Keratinocyte (primary cell): ENCODE measurements around the gene CHST13. TPM values are rescaled to one million over a fixed set of nuclear protein-coding genes. Genes with fewer than 3 reads are reported as not detected.

Experiments
- DNase-seq: peaks from one replicate; pipeline ENCODE4 v3.0.0-alpha.2; 2011; ENCODE audit warnings: low read depth, missing footprints, low spot score
- FAIRE-seq: peaks from 2 replicates; lab custom pipeline; 2011; peaks lifted over from hg19 to GRCh38; lab: Jason Lieb, UNC
- H2AFZ ChIP-seq: 2 replicates; pipeline ENCODE4 v1.6.0; 2012; ENCODE audit warnings: low read length, control low read depth, inconsistent platforms; ENCODE audit not compliant: control insufficient read depth
- H3K27ac ChIP-seq: 2 replicates; pipeline ENCODE4 v1.5.1; 2011; ENCODE audit warnings: low read length; ENCODE audit not compliant: control insufficient read depth, insufficient read depth
- H3K27me3 ChIP-seq: 3 replicates; pipeline ENCODE4 v1.6.0; 2011; ENCODE audit warnings: low read length; ENCODE audit not compliant: control insufficient read depth, insufficient read depth; ENCODE audit errors: extremely low read depth
- H3K36me3 ChIP-seq, 2 experiments: 2 replicates in 1 of 2; 3 replicates in 1 of 2; pipeline ENCODE4 v1.5.1; 2011; ENCODE audit warnings: low read length in 2 of 2, mild to moderate bottlenecking in 1 of 2; ENCODE audit not compliant: control insufficient read depth in 2 of 2, insufficient read depth in 2 of 2; ENCODE audit errors: extremely low read depth in 1 of 2
- H3K4me1 ChIP-seq: 3 replicates; pipeline ENCODE4 v1.5.1; 2011; ENCODE audit warnings: low read length; ENCODE audit not compliant: control insufficient read depth, insufficient read depth; ENCODE audit errors: extremely low read depth
- H3K4me2 ChIP-seq: 3 replicates; pipeline ENCODE4 v1.6.0; 2011; ENCODE audit warnings: low read depth, low read length; ENCODE audit not compliant: control insufficient read depth, insufficient read depth; ENCODE audit errors: extremely low read depth
- H3K4me3 ChIP-seq, 3 experiments: fragments of 200-600 bp in 1 of 3; sonication (generic) in 1 of 3; 2 replicates in 2 of 3; 3 replicates in 1 of 3; pipeline ENCODE4 v1.5.1; 2011 to 2016; ENCODE audit warnings: low read length in 3 of 3, mild to moderate bottlenecking in 3 of 3, control low read depth in 2 of 3, inconsistent platforms in 1 of 3, low read depth in 1 of 3, mixed read lengths in 1 of 3, mixed run types in 1 of 3, moderate library complexity in 1 of 3; ENCODE audit not compliant: control insufficient read depth in 2 of 3, insufficient read depth in 2 of 3; ENCODE audit errors: extremely low read depth in 1 of 3
- H3K79me2 ChIP-seq: 2 replicates; pipeline ENCODE4 v1.6.0; 2012; ENCODE audit warnings: low read length; ENCODE audit not compliant: control insufficient read depth, insufficient read depth
- H3K9ac ChIP-seq: 3 replicates; pipeline ENCODE4 v1.6.0; 2011; ENCODE audit warnings: low read length; ENCODE audit not compliant: control insufficient read depth, insufficient read depth; ENCODE audit errors: extremely low read depth
- H3K9me1 ChIP-seq: 3 replicates; pipeline ENCODE4 v1.6.0; 2011; ENCODE audit warnings: low read length; ENCODE audit not compliant: control insufficient read depth, insufficient read depth; ENCODE audit errors: extremely low read depth
- H3K9me3 ChIP-seq: 2 replicates; pipeline ENCODE4 v1.5.1; 2012; ENCODE audit warnings: low read depth, low read length; ENCODE audit not compliant: control insufficient read depth
- H4K20me1 ChIP-seq: 3 replicates; pipeline ENCODE4 v1.6.0; 2011; ENCODE audit warnings: low read length; ENCODE audit not compliant: control insufficient read depth, insufficient read depth; ENCODE audit errors: extremely low read depth
- EZH2 ChIP-seq: IDR thresholded peaks from one replicate; pipeline ENCODE4 v1.6.1; 2012; ENCODE audit warnings: inconsistent platforms, mild to moderate bottlenecking, low read length, moderate library complexity
- dilution Hi-C: fragments of 300-500 bp; cut with MboI; formaldehyde crosslinking; loops from one replicate; pipeline ENCODE4 v1.7.0; 2020; ENCODE audit warnings: low sequenced_read_pairs; ENCODE audit not compliant: extremely low pct_ligation_motif_present
- polyA plus RNA-seq, 5 experiments: library from polyadenylated mRNA; depleted of rRNA in 3 of 5; stranded (reverse) in 3 of 5; stranded (forward) in 1 of 5; unstranded in 1 of 5; fragments of >200 nt; gene quantifications; 1 replicate in 1 of 5; 2 replicates in 3 of 5; 3 replicates in 1 of 5; pipeline versions ENCODE4 v1.2.1 to v1.2.3, GENCODE V29; 2011 to 2012; ENCODE audit warnings: missing spikeins in 2 of 5, low read depth in 1 of 5, low replicate concordance in 1 of 5
- TF ChIP-seq, protein P1 (sequence below), 3 experiments: IDR thresholded peaks in 1 of 3; conservative IDR thresholded peaks in 1 of 3; optimal IDR thresholded peaks in 1 of 3; 2 replicates in 2 of 3; 3 replicates in 1 of 3; pipeline versions ENCODE3 to v1.5.1; 2011; ENCODE audit warnings: low read length in 3 of 3, mild to moderate bottlenecking in 3 of 3, moderate library complexity in 2 of 3, control low read depth in 1 of 3, inconsistent platforms in 1 of 3; ENCODE audit not compliant: insufficient read depth in 2 of 3; ENCODE audit errors: extremely low read depth in 1 of 3

CHST13 gene
- polyA plus RNA-seq, 1 donor (not counting 4 experiments of a cell fraction or from before 2014, with no cell fraction given): not detected

DNA sequence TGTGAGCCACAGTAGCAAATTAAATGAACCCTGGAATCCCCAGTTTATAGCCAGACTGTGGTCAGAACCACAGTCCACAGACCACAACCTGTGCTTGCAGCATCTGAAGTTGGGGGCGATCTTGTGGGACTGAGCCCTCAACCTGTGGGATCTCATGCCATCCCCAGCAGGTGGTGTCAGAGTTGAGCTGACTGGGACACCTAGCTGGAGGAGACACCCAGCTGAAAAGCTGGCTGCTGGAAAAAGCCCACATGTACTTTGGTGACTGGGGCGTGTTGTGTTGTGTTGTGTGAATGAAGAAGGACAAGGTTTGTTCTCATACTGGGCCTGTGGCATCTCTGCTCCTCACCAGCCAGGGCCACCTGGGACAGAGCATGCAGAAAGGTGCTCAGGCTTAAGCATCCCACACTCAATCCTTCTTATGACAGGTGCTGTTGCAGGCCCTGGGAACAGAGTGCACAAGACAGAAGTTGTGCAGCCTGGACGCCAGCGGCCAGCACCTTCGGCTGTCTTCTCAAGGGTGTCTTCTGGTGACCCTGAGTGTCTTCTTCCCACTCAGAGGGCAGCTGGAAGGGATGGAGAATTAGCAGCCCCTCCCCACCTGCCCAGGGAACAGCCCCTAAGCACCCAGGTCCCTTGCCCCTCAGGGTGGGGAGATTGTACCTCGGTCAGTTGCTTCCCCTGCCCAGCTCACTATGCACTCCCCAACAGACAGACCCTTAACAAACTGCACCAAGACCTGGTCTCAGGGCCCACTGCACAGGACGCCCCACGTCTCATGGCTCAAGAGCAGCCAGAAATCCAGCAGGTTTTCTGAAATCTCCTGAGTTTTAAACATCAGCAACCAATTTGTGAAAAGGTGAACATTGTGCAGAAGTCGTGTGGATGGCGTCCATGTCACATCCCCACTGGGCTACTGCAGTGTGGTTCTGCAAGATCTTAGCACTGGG lies 4.2 kb upstream of the CHST13 start:
- Histone ChIP-seq H3K27ac (no peak overlapping the region), H3K9me3 (no peaks in the 10 kb centered on the region), H3K36me3 (no peaks in the 10 kb centered on the region), H3K9me1 (no peaks in the 10 kb centered on the region), H2AFZ (no peak overlapping the region), H3K4me1 (no peaks in the 10 kb centered on the region), H3K79me2 (no peaks in the 10 kb centered on the region), H3K4me3 (no peak overlapping the region), H3K4me2 (no peak overlapping the region), H3K9ac (no peak overlapping the region), H4K20me1 (no peaks in the 10 kb centered on the region), H3K27me3 (peaks cover 30% of the 10 kb centered on the region)
- FAIRE-seq: no peak
- TF ChIP-seq, protein P1, sequence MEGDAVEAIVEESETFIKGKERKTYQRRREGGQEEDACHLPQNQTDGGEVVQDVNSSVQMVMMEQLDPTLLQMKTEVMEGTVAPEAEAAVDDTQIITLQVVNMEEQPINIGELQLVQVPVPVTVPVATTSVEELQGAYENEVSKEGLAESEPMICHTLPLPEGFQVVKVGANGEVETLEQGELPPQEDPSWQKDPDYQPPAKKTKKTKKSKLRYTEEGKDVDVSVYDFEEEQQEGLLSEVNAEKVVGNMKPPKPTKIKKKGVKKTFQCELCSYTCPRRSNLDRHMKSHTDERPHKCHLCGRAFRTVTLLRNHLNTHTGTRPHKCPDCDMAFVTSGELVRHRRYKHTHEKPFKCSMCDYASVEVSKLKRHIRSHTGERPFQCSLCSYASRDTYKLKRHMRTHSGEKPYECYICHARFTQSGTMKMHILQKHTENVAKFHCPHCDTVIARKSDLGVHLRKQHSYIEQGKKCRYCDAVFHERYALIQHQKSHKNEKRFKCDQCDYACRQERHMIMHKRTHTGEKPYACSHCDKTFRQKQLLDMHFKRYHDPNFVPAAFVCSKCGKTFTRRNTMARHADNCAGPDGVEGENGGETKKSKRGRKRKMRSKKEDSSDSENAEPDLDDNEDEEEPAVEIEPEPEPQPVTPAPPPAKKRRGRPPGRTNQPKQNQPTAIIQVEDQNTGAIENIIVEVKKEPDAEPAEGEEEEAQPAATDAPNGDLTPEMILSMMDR (optimal IDR thresholded peaks at IDR 0.05 in 1 of 3, IDR thresholded peaks at IDR 0.05 in 1 of 3, conservative IDR thresholded peaks at IDR 0.05 in 1 of 3; ENCODE audit: extremely low read depth in 1 of 3, insufficient read depth in 2 of 3, low read length in 3 of 3): no peak
- TF ChIP-seq EZH2: no peak
- dilution Hi-C loops: no loop called here
- no peak for DNase-seq

DNA sequence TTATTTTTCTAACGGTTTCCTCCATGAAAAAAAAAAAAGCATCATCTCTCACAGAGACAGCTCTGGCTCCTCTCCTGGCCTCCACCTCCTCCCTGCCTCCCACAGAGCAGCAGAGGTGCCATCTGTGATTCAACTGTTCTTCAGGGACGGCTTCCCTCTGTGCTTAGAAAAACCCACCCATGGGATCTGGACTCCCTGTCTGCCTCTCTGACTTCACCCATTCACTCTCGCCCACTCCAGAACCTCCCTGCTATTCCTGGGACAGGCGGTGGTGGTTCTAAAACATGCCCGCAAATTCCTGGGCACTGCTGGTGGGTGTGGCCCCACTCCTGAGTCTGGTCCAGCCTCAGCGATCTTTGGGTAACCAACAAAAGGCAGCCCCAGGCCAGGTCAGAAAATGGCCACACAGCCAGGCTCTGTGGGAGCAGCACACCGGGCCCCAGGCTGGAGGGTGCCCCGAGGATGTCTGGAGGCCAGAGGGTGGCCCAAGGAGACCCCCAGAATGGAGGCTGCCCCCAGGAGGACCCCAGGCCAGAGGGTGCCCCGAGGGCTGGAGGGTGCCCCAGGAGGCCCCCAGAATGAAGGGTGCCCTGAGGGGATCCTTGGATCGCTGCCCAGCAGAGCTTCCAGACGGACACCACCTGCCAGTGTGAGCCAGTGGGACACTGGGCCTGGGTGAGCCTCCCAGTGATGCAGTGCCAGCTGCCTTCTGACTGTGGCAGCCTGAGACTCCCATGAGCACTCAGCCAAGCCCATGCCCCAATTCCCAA lies 2.6 kb upstream of the CHST13 start:
- DNase-seq (no peak), FAIRE-seq (no peak)
- H3K36me3 ChIP-seq: no peaks in the 10 kb centered on the region
- no peak overlapping the region for H3K9ac ChIP-seq
- dilution Hi-C loops: no loop called here
- no peaks in the 10 kb centered on the region for H3K9me3 ChIP-seq
- H3K4me2 ChIP-seq: no peak overlapping the region
- no peak overlapping the region for H3K27ac ChIP-seq
- H2AFZ ChIP-seq: no peak overlapping the region
- H3K79me2 ChIP-seq: no peaks in the 10 kb centered on the region
- peaks cover 33% of the 10 kb centered on the region for H3K27me3 ChIP-seq
- no peaks in the 10 kb centered on the region for H4K20me1 ChIP-seq
- no peaks in the 10 kb centered on the region for H3K4me1 ChIP-seq
- no peaks in the 10 kb centered on the region for H3K9me1 ChIP-seq
- TF ChIP-seq EZH2: no peak
- TF ChIP-seq, protein P1 (optimal IDR thresholded peaks at IDR 0.05 in 1 of 3, IDR thresholded peaks at IDR 0.05 in 1 of 3, conservative IDR thresholded peaks at IDR 0.05 in 1 of 3; ENCODE audit: extremely low read depth in 1 of 3, insufficient read depth in 2 of 3, low read length in 3 of 3): no peak
- no peak overlapping the region for H3K4me3 ChIP-seq
